Stomach (tissue), 9 donors: ENCODE results near the gene PLEKHJ1. TPM values are rescaled to one million over a fixed set of nuclear protein-coding genes. Genes with fewer than 3 reads are reported as not detected.

Source experiments
- DNase-seq, 2 donors: peaks; one replicate each; pipeline versions ENCODE4 v3.0.0 to v3.0.0-alpha.2; 2013 to 2019
- H3K27ac ChIP-seq, 5 donors: fragments of 200-600 bp in 4 of 5; sonication (generic) in 4 of 5; one replicate each; pipeline ENCODE4 v1.5.1; 2013 to 2019; ENCODE audit warnings: mild to moderate bottlenecking in 1 of 5, moderate library complexity in 1 of 5
- H3K27me3 ChIP-seq, 3 donors: fragments of 200-600 bp; sonication (generic); one replicate each; pipeline ENCODE4 v1.5.1; 2017 to 2019; ENCODE audit warnings: mixed run types in 1 of 3
- H3K36me3 ChIP-seq, 4 donors: fragments of 200-600 bp; sonication (generic); 1 replicate in 3 of 4; 2 replicates in 1 of 4; pipeline ENCODE4 v1.5.1; 2016 to 2019
- H3K4me1 ChIP-seq, 4 donors: fragments of 200-600 bp; sonication (generic); one replicate each; pipeline ENCODE4 v1.5.1; 2016 to 2019
- H3K4me3 ChIP-seq, 4 donors: fragments of 200-600 bp; sonication (generic) in 3 of 4; one replicate each; pipeline ENCODE4 v1.5.1; 2016 to 2019; ENCODE audit warnings: mild to moderate bottlenecking in 1 of 4
- H3K9me3 ChIP-seq, 4 donors: fragments of 200-600 bp; sonication (generic); one replicate each; pipeline ENCODE4 v1.5.1; 2016 to 2019
- CTCF ChIP-seq, 7 experiments: fragments of 450-650 bp in 4 of 7; fragments of 200-600 bp in 3 of 7; sonication (generic) in 3 of 7; IDR thresholded peaks; one replicate each; pipeline ENCODE4 v1.5.1; 2016 to 2019; ENCODE audit warnings: antibody characterized with exemption in 7 of 7, control low read depth in 2 of 7, mild to moderate bottlenecking in 1 of 7
- EP300 ChIP-seq: sonication (generic); formaldehyde crosslinking; IDR thresholded peaks from one replicate; pipeline ENCODE4 v1.6.1; 2017; ENCODE audit warnings: antibody characterized with exemption
- POLR2A ChIP-seq, 4 donors: fragments of 450-650 bp; IDR thresholded peaks; one replicate each; pipeline ENCODE4 v1.6.1; 2016; ENCODE audit warnings: antibody characterized with exemption in 4 of 4, control low read depth in 2 of 4, mild to moderate bottlenecking in 1 of 4, moderate library complexity in 1 of 4
- POLR2AphosphoS5 ChIP-seq, 3 donors: sonication (generic); formaldehyde crosslinking; IDR thresholded peaks; one replicate each; pipeline ENCODE4 v1.6.1; 2016; ENCODE audit warnings: antibody characterized with exemption in 3 of 3
- WGBS, 5 donors: extraction: QIAGEN DNeasy Blood & Tissue Kit in 3 of 5; methylation state at CpG; one replicate each; pipeline versions ENCODE4 v1.1.5 to v1.1.7; 2013 to 2018; 5-methylcytosine and 5-hydroxymethylcytosine counted together
- intact Hi-C: fragments of 100-400 bp; cut with DNase I; formaldehyde crosslinking; loops from one replicate; pipeline ENCODE4 v1.15.1; 2023; ENCODE audit warnings: low total_unique reads
- polyA plus RNA-seq, 3 donors: library from polyadenylated mRNA; stranded (reverse); fragments of 200-250 nt; gene quantifications; one replicate each; pipeline ENCODE4 v1.2.3, GENCODE V29; 2013
- total RNA-seq, 5 donors: library from RNA; depleted of rRNA; stranded (reverse); fragments of >200 nt; gene quantifications; one replicate each; pipeline versions ENCODE4 v1.1.0 to v1.2.3, GENCODE V29; 2014 to 2016
- donor health status: healthy with polysubstance abuse.
- donor health status: Bipolar disorder and iron deficiency.
- donor health status: healthy.

PLEKHJ1 gene
- total and polyA plus RNA-seq, 8 donors: 22.2 to 459 (median 111) TPM

- Histone ChIP-seq H3K27me3 (peaks cover 30 to 61% (median 53%) of the 10 kb centered on the region in 3 donors), H3K27ac (no peak overlapping the region), H3K9me3 (no peaks in the 10 kb centered on the region), H3K4me3 (peak overlapping the region; percentile 1 to 40 (median 17)), H3K36me3 (peaks cover 3 to 12% (median 8%) of the 10 kb centered on the region in 4 donors), H3K4me1 (peaks cover 37 to 51% (median 47%) of the 10 kb centered on the region in 4 donors)
- WGBS, 5 donors: 3 to 8% (median 7%) methylated on average over 38 to 77 of the region's 77 CpGs
- intact Hi-C loops: no loop called here
- TF ChIP-seq EP300 (no peak), POLR2A (IDR thresholded peaks at IDR 0.05) (no peak), POLR2AphosphoS5 (IDR thresholded peaks at IDR 0.05) (no peak), CTCF (IDR thresholded peaks at IDR 0.05) (no peak)
- DNase-seq: no peak
Observed at GRCh38 chr19:2253106-2254063, 17.3 kb upstream of the PLEKHJ1 start.

GRCh38 chr19:2252797-2253105 is 16.6 kb upstream of the PLEKHJ1 start:
- DNase-seq: no peak
- peaks cover 37 to 51% (median 47%) of the 10 kb centered on the region in 4 donors for H3K4me1 ChIP-seq
- WGBS, 5 donors: 7 to 10% (median 8%) methylated on average over 11 to 18 of the region's 18 CpGs
- no peak overlapping the region for H3K27ac ChIP-seq
- peaks cover 8 to 18% (median 14%) of the 10 kb centered on the region in 4 donors for H3K36me3 ChIP-seq
- H3K9me3 ChIP-seq: no peaks in the 10 kb centered on the region
- intact Hi-C loops: no loop called here
- H3K4me3 ChIP-seq: peak overlapping the region; percentile 1 to 40 (median 17)
- peaks cover 30 to 67% (median 53%) of the 10 kb centered on the region in 3 donors for H3K27me3 ChIP-seq
- TF ChIP-seq CTCF (IDR thresholded peaks at IDR 0.05) (no peak), POLR2A (IDR thresholded peaks at IDR 0.05) (no peak), POLR2AphosphoS5 (IDR thresholded peaks at IDR 0.05) (no peak), EP300 (no peak)

GRCh38 chr19:2252055-2252796 is 16.1 kb upstream of the PLEKHJ1 start:
- no peak for TF ChIP-seq POLR2A (IDR thresholded peaks at IDR 0.05)
- TF ChIP-seq POLR2AphosphoS5 (IDR thresholded peaks at IDR 0.05): no peak
- no peak for TF ChIP-seq EP300
- no peak for TF ChIP-seq CTCF (IDR thresholded peaks at IDR 0.05)
- Histone ChIP-seq H3K4me3 (peak overlapping the region in 3 of 4 donors; percentile 20 to 40 (median 21)), H3K9me3 (no peaks in the 10 kb centered on the region), H3K36me3 (peaks cover 13 to 24% (median 20%) of the 10 kb centered on the region in 4 donors), H3K4me1 (peaks cover 37 to 53% (median 48%) of the 10 kb centered on the region in 4 donors), H3K27ac (no peak overlapping the region), H3K27me3 (peaks cover 30 to 70% (median 53%) of the 10 kb centered on the region in 3 donors)
- WGBS, 5 donors: 7 to 18% (median 9%) methylated on average over 37 to 74 of the region's 74 CpGs
- no peak for DNase-seq
- intact Hi-C loops: no loop called here
